BJ (cell line): ENCODE measurements around the gene CDKN2D. TPM values are rescaled to one million over a fixed set of nuclear protein-coding genes. Genes with fewer than 3 reads are reported as not detected.

ENCODE experiments used
- CTCF ChIA-PET: fragments of 350-600 bp; formaldehyde crosslinking; extraction: SDS; loops from one replicate; lab custom pipeline; 2021; ENCODE audit warnings: antibody characterized with exemption, inconsistent platforms; lab: Yijun Ruan, JAX
- POLR2A ChIA-PET: fragments of 300-600 bp; sonication (Branson Sonifier 250); formaldehyde crosslinking; extraction: SDS; loops from one replicate; lab custom pipeline; 2021; ENCODE audit warnings: antibody characterized with exemption; lab: Charles Lee
- DNase-seq: peaks from one replicate; pipeline ENCODE4 v3.0.0-alpha.2; 2011; ENCODE audit warnings: low read depth
- H3K27me3 ChIP-seq: 2 replicates; pipeline ENCODE4 v1.6.0; 2011; ENCODE audit warnings: low read length; ENCODE audit not compliant: control insufficient read depth, insufficient read depth
- H3K36me3 ChIP-seq: 2 replicates; pipeline ENCODE4 v1.5.1; 2011; ENCODE audit warnings: low read length; ENCODE audit not compliant: control insufficient read depth, insufficient read depth
- H3K4me3 ChIP-seq: 2 replicates; pipeline ENCODE4 v1.5.1; 2011; ENCODE audit warnings: low read depth, mild to moderate bottlenecking, control low read depth, low read length
- polyA plus RNA-seq: library from polyadenylated mRNA; depleted of rRNA; stranded (reverse); fragments of >200 nt; gene quantifications from 2 replicates; pipeline ENCODE4 v1.2.3, GENCODE V29; 2011
- TF ChIP-seq, protein P1 (sequence below): IDR thresholded peaks from 2 replicates; pipeline ENCODE4 v1.5.1; 2011; ENCODE audit warnings: low read depth, mild to moderate bottlenecking, control low read depth, inconsistent platforms, low read length, moderate library complexity; ENCODE audit not compliant: insufficient read depth

Gene CDKN2D
- polyA plus RNA-seq, 1 experiment: 15.5 TPM

DNA sequence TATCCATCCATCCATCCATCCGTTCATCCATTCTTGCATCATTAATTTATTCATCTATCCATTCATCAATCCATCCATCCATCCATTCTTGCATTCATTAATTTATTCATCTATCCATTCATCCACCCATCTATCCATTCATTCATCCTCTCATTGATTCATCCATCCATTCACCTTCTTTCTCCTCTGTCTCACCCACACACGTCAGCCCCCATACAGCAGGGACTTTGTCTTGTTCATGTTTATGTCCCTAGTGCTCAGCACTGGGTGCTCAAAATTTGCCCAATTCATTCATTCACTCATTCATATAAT lies 19.0 kb upstream of the CDKN2D start:
- peaks cover 7% of the 10 kb centered on the region for H3K27me3 ChIP-seq
- no peak overlapping the region for H3K4me3 ChIP-seq
- TF ChIP-seq, protein P1, sequence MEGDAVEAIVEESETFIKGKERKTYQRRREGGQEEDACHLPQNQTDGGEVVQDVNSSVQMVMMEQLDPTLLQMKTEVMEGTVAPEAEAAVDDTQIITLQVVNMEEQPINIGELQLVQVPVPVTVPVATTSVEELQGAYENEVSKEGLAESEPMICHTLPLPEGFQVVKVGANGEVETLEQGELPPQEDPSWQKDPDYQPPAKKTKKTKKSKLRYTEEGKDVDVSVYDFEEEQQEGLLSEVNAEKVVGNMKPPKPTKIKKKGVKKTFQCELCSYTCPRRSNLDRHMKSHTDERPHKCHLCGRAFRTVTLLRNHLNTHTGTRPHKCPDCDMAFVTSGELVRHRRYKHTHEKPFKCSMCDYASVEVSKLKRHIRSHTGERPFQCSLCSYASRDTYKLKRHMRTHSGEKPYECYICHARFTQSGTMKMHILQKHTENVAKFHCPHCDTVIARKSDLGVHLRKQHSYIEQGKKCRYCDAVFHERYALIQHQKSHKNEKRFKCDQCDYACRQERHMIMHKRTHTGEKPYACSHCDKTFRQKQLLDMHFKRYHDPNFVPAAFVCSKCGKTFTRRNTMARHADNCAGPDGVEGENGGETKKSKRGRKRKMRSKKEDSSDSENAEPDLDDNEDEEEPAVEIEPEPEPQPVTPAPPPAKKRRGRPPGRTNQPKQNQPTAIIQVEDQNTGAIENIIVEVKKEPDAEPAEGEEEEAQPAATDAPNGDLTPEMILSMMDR: no peak
- POLR2A ChIA-PET: no interaction called here
- H3K36me3 ChIP-seq: no peaks in the 10 kb centered on the region
- no peak for DNase-seq
- CTCF ChIA-PET: interaction anchor here (5.0 kb wide), 1 partner anchor 57 kb away, joined by 33 read pairs; no protein-coding TSS in a partner anchor

DNA sequence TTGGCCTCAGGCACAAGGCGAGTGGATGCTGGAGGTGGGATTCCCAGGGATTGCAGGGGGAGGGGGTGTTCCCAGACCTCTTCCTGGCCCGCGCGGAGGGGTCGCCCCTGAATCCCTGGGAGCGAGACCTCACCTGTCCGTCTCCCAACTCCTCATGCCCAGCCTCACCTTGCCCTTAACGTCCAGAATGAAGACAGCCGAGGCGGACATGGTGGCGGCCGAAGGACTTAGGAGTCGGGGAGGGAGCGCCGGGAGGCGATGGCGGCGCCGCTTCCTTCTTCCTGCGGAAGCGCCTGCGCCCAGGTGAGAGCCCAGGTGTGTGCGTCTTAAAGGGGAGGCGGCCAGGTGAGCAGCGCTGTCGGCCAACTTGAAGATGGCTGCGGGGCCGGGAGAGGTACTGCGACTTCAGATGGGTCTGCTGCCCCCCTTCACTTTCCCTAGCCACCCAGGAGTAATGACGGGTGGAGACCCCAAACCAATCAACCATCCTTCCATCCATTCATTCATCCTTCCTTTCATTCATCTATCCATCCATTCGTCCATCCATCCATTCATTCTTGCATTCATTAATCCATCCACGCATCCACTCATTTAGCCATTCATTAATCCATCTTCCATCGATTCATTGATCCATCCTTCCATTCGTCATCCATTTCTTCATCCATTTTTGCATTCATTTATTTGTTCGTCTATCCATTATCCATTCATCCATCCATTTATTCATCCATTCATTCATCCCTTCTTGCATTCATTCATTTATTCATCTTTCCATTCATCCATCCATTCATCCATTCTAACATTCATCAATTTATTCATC lies 18.5 kb upstream of the CDKN2D start, which contains the start of gene AP1M2:
Gene AP1M2, minus strand, starts transcription at position 291 of the 817 bp plus-strand sequence. Its CDS starts 81 bp downstream, at position 210.
- ChIA-PET POLR2A (no interaction called here), CTCF (interaction anchor here (12.5 kb wide), 1 partner anchor 57 kb away, joined by 374 read pairs; no protein-coding TSS in a partner anchor)
- Histone ChIP-seq H3K27me3 (peaks cover 7% of the 10 kb centered on the region), H3K36me3 (no peaks in the 10 kb centered on the region), H3K4me3 (no peak within 1 kb of the TSS)
- TF ChIP-seq, protein P1: no peak
- no peak for DNase-seq

DNA sequence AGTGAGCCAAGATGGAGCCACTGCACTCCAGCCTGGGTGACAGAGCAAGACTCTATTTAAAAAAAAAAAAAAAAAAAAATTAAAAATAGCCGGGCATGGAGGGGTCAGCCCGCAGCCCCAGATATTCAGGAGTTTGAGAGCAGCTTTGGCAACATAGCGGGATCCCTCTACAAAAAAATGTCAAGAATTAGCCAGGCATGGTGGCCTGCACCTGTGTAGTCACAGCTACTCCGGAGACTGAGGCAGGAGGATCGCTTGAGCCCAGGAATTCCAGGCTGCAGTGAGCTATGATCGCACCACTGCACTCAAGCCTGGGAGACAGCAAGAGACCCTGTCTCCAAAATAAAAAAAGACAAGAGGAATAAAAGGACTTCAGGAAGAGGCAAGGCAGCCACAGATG lies 17.6 kb upstream of the CDKN2D start:
- POLR2A ChIA-PET: no interaction called here
- CTCF ChIA-PET: interaction anchor here (12.5 kb wide), 1 partner anchor 58 kb away, joined by 374 read pairs; no protein-coding TSS in a partner anchor

DNA sequence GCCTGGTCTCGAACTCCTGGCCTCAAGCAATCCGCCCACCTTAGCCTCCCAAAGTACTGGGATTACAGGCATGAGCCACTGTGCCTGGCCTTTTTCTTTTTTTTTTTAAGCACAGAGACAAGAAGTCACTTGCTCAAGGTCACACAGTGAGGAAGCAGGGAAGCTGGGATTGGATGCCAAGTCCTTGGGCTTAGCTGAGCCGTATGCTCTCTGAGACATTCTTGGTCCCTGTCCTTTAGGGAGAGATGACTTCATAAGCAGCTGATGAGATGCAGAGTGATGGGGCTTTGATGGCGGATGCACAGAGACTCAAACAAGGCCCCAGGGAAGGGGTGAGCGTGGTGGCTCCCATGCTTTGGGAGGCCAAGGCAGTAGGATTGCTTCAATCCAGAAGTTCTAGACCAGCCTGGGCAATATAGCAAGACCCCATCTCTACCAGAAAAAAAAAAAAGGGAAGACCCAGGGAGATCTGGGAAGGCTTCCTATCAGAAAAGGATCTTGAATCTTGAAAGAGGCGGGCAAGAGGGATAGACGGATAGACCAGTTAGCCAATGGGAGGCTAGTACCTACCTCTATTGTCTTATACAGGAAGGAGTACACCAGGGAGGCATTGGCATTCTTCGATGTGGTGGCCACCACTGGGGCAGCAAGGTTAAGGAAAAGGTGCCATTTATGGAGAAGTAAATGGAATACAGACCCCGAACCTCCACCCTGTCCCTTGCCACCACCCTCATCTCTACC lies 14.4 kb upstream of the CDKN2D start:
- Histone ChIP-seq H3K4me3 (no peak overlapping the region), H3K36me3 (no peaks in the 10 kb centered on the region), H3K27me3 (peaks cover 7% of the 10 kb centered on the region)
- TF ChIP-seq, protein P1: no peak
- DNase-seq: no peak
- POLR2A ChIA-PET: no interaction called here
- CTCF ChIA-PET: interaction anchor here (1.0 to 12.5 kb wide), 3 partner anchors 9 to 61 kb away, joined by 3 to 374 read pairs (median 54); no protein-coding TSS in a partner anchor

More for the DNA sequence above, 17.6 kb upstream of the CDKN2D start:
- H3K4me3 ChIP-seq: no peak overlapping the region
- TF ChIP-seq, protein P1: no peak
- H3K27me3 ChIP-seq: peaks cover 7% of the 10 kb centered on the region
- H3K36me3 ChIP-seq: no peaks in the 10 kb centered on the region
- DNase-seq: no peak

DNA sequence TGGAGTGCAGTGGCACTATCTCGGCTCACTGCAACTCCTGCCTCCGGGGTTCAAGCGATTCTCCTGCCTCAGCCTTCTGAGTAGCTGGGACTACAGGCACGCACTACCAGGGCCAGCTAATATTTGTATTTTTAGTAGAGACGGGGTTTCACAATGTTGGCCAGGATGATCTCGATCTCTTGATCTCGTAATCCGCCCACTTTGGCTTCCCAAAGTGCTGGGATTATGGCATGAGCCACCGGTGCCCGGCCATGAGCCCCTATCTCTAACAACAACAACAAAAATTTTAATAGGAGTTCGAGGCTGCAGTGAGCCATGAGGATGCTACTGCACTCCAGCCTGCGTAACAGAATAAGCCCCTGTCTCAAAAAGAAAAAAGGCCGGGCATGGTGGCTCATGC lies 13.3 kb upstream of the CDKN2D start:
- Histone ChIP-seq H3K4me3 (no peak overlapping the region), H3K36me3 (no peaks in the 10 kb centered on the region), H3K27me3 (peaks cover 4% of the 10 kb centered on the region)
- POLR2A ChIA-PET: no interaction called here
- CTCF ChIA-PET: interaction anchor here (0.7 to 12.5 kb wide), 25 partner anchors 9 to 158 kb away, joined by 3 to 374 read pairs (median 5); partner anchors contain the start of genes KRI1 and QTRT1
- TF ChIP-seq, protein P1: no peak
- DNase-seq: no peak
